Pancreas (tissue), 10 donors: ENCODE measurements around the gene ARSG. TPM values are rescaled to one million over a fixed set of nuclear protein-coding genes. Genes with fewer than 3 reads are reported as not detected.
A peak's percentile ranks its signal among the peaks of the same experiment; 100 is the strongest.

Experiments
- ATAC-seq, 4 donors: fragments of 200-7000 bp; cut with Tn5 transposase; one replicate each; pipeline versions ENCODE4 v1.8.0 to v1.9.1; 2020; ENCODE audit warnings: mild to moderate bottlenecking in 4 of 4, moderate library complexity in 4 of 4
- DNase-seq, 6 donors: peaks; one replicate each; pipeline ENCODE4 v3.0.0-alpha.2; 2020
- FAIRE-seq: peaks from 2 replicates; lab custom pipeline; 2012; peaks lifted over from hg19 to GRCh38; lab: Jason Lieb, UNC
- H3K27ac ChIP-seq, 4 donors: fragments of 200-600 bp; sonication (generic); 1 replicate in 3 of 4; 2 replicates in 1 of 4; pipeline versions ENCODE4 v1.5.0 to v1.8.0; 2020
- H3K27me3 ChIP-seq, 4 donors: fragments of 200-600 bp; one replicate each; pipeline ENCODE4 v1.8.0; 2021
- H3K36me3 ChIP-seq, 3 donors: fragments of 200-600 bp; sonication (generic) in 1 of 3; one replicate each; pipeline versions ENCODE4 v1.5.0 to v1.8.0; 2020 to 2021
- H3K4me1 ChIP-seq, 3 donors: fragments of 200-600 bp; one replicate each; pipeline ENCODE4 v1.8.0; 2021
- H3K4me3 ChIP-seq, 4 donors: fragments of 200-600 bp; sonication (generic) in 2 of 4; one replicate each; pipeline versions ENCODE4 v1.5.0 to v1.8.0; 2020 to 2021
- H3K9me3 ChIP-seq, 4 donors: fragments of 200-600 bp; one replicate each; pipeline ENCODE4 v1.8.0; 2021
- WGBS, 2 donors: extraction: QIAGEN DNeasy Blood & Tissue Kit; methylation state at CpG; one replicate each; pipeline ENCODE4 v1.1.7; 2013; 5-methylcytosine and 5-hydroxymethylcytosine counted together
- intact Hi-C, 3 donors: fragments of 100-400 bp; cut with DNase I; formaldehyde crosslinking; loops; one replicate each; pipeline versions ENCODE4 v1.11.1 to v1.14.2; 2022
- polyA plus RNA-seq, 2 donors: library from polyadenylated mRNA; stranded (reverse); fragments of 200-250 nt; gene quantifications; one replicate each; pipeline ENCODE4 v1.2.3, GENCODE V29; 2013
- total RNA-seq, 6 donors: library from RNA; stranded (reverse); fragmentation: NEBNext Ultra II Directional in 4 of 6; extraction: Animal tissue kit (Norgen Biotek cat#: 25700) in 4 of 6; gene quantifications; one replicate each; pipeline versions ENCODE4 v1.2.1 to v1.2.4, GENCODE V29; 2021 to 2023
- TF ChIP-seq, protein P1 (sequence below), 4 donors: fragments of 200-600 bp; sonication (generic) in 3 of 4; IDR thresholded peaks; one replicate each; pipeline versions ENCODE4 v1.5.0 to v1.8.0; 2021; ENCODE audit warnings: antibody characterized with exemption in 4 of 4
- donor health status: healthy with polysubstance abuse.
- donor health status: DM: no; HTN: no; CAD: no; lungs with moderate emphysema.
- donor health status: DM: no; HTN: no; CAD: no.
- donor health status: control.
- donor health status: control.
- donor health status: Bipolar disorder and iron deficiency.
- donor health status: DM: yes; HTN: yes; CAD: no.
- donor health status: DM: no; HTN: no; CAD: no.
- donor health status: DM: no; HTN: no; CAD: no.
- donor health status: DM: yes; HTN: yes; CAD: no.

ARSG gene
- total and polyA plus RNA-seq, 8 donors: 0.46 to 2.5 (median 1.4) TPM

DNA sequence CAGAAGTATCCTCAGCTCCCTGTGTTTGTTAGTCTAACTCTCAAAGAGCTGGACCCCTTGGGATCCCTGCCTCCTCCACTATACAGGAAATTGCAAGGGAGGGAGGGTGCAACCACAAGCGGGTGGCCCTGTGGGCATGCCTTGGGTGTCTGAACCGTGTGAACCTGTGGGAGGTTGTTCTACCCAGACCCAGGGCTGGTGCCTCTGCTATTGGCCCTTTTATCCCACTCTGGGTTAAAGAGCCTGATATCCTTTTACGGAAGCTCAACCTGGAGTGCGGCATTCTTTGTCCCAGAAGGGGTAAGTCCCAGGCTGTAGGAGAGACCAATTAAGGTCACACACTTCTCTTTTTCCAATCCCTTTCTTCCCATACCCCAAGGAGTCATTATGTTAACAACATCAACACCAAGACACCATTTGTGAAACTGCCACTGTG, 53.4 kb downstream of the ARSG start:
- Histone ChIP-seq H3K9me3 (no peaks in the 10 kb centered on the region), H3K27ac (no peak overlapping the region), H3K27me3 (no peaks in the 10 kb centered on the region), H3K4me1 (no peaks in the 10 kb centered on the region), H3K36me3 (no peaks in the 10 kb centered on the region), H3K4me3 (no peak overlapping the region)
- ATAC-seq: peak in 1 of 4 donors; percentile 25
- TF ChIP-seq, protein P1, sequence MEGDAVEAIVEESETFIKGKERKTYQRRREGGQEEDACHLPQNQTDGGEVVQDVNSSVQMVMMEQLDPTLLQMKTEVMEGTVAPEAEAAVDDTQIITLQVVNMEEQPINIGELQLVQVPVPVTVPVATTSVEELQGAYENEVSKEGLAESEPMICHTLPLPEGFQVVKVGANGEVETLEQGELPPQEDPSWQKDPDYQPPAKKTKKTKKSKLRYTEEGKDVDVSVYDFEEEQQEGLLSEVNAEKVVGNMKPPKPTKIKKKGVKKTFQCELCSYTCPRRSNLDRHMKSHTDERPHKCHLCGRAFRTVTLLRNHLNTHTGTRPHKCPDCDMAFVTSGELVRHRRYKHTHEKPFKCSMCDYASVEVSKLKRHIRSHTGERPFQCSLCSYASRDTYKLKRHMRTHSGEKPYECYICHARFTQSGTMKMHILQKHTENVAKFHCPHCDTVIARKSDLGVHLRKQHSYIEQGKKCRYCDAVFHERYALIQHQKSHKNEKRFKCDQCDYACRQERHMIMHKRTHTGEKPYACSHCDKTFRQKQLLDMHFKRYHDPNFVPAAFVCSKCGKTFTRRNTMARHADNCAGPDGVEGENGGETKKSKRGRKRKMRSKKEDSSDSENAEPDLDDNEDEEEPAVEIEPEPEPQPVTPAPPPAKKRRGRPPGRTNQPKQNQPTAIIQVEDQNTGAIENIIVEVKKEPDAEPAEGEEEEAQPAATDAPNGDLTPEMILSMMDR (IDR thresholded peaks at IDR 0.05): no peak
- WGBS, 2 donors: 80 to 87% methylated on average over 4 of the region's 4 CpGs
- DNase-seq: no peak
- intact Hi-C loops: no loop called here
- FAIRE-seq: no peak

DNA sequence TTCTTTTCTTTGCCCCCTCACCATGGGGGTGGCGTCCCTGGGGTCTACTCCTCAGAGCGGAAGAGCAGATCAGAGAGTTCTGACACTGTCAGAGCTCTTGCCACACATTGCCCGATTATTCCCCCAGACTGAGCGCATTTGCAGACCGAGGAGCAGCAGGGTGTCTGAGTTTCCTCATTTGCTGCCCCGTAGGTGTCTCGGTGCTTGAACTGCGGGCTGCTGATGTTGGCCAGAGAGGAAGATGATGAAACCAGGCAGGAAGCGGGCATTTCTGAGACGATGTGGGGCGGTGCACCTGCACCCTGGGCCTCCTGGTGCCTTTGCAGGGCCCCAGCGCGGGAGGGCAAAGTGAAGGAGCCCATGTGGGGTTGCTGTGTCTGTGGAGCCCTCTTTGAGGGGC, 55.2 kb downstream of the ARSG start:
- intact Hi-C loops: no loop called here
- TF ChIP-seq, protein P1 (IDR thresholded peaks at IDR 0.05): no peak
- ATAC-seq: peak in 3 of 4 donors; percentile 26 to 50 (median 30)

DNA sequence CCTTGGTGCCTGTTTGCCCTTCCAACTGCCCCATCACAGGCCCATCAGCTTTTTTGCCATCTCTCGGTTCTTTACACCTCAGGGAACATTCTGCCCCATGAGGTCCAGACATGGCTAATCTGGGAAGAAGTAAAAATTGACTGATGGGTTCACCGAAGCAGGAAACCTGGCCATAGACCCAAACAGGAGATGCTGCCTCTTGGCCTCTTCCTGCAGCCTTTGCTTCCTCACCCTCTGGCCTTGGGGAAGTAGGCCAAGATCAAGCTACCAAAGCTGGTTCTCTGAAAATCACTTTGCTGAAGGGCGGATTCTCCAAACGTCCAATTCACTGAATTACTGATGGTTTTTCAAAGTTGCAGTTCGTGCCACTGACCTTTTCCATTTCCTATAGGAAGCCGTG, 56.1 kb downstream of the ARSG start:
- ATAC-seq: no peak
- WGBS, 2 donors: 80 to 88% methylated on average over 6 of the region's 6 CpGs
- H3K9me3 ChIP-seq: no peaks in the 10 kb centered on the region
- FAIRE-seq: no peak
- H3K27me3 ChIP-seq: no peaks in the 10 kb centered on the region
- intact Hi-C loops: no loop called here
- no peak overlapping the region for H3K4me3 ChIP-seq
- DNase-seq: no peak
- TF ChIP-seq, protein P1 (IDR thresholded peaks at IDR 0.05): no peak
- no peaks in the 10 kb centered on the region for H3K4me1 ChIP-seq
- no peaks in the 10 kb centered on the region for H3K36me3 ChIP-seq
- H3K27ac ChIP-seq: no peak overlapping the region

More for the DNA sequence above, 55.2 kb downstream of the ARSG start:
- Histone ChIP-seq H3K4me1 (no peaks in the 10 kb centered on the region), H3K27me3 (no peaks in the 10 kb centered on the region), H3K27ac (no peak overlapping the region), H3K4me3 (no peak overlapping the region), H3K9me3 (no peaks in the 10 kb centered on the region), H3K36me3 (no peaks in the 10 kb centered on the region)
- WGBS, 2 donors: 85 to 87% methylated on average over 13 of the region's 13 CpGs
- FAIRE-seq (no peak), DNase-seq (no peak)

- Histone ChIP-seq H3K27ac (no peak overlapping the region), H3K9me3 (no peaks in the 10 kb centered on the region), H3K27me3 (no peaks in the 10 kb centered on the region), H3K4me3 (no peak overlapping the region), H3K36me3 (no peaks in the 10 kb centered on the region), H3K4me1 (no peaks in the 10 kb centered on the region)
- FAIRE-seq (no peak), ATAC-seq (no peak), DNase-seq (no peak)
- intact Hi-C loops: no loop called here
- TF ChIP-seq, protein P1 (IDR thresholded peaks at IDR 0.05): no peak
- 81 to 97% methylated on average over 4 of the region's 4 CpGs for WGBS, 2 donors
Observed at GRCh38 chr17:68349157-68349556, 57.9 kb downstream of the ARSG start.

DNA sequence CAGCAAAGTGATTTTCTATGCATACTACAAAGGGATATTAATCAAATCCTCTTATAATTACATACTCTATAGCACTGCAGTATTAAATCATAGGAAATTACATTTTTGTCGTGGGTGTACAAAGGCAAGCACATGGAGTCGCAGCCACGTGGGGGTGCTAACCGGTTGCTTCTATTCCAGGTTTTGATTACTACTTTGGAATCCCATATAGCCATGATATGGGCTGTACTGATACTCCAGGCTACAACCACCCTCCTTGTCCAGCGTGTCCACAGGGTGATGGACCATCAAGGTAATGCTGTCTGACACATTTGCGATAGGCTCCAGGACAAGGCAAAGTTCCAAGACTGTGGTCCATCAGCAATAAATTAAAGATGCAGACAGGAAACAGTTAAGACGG, 60.1 kb downstream of the ARSG start:
- Histone ChIP-seq H3K36me3 (no peaks in the 10 kb centered on the region), H3K27me3 (no peaks in the 10 kb centered on the region), H3K4me3 (no peak overlapping the region), H3K9me3 (no peaks in the 10 kb centered on the region), H3K27ac (no peak overlapping the region), H3K4me1 (no peaks in the 10 kb centered on the region)
- intact Hi-C loops: no loop called here
- ATAC-seq (no peak), FAIRE-seq (no peak), DNase-seq (no peak)
- TF ChIP-seq, protein P1 (IDR thresholded peaks at IDR 0.05): no peak
- 63 to 73% methylated on average over 7 of the region's 7 CpGs for WGBS, 2 donors
